Measurements from ENCODE around the gene IFITM5. TPM values are rescaled to one million over a fixed set of nuclear protein-coding genes. Genes with fewer than 3 reads are reported as not detected.

Gene IFITM5
- total and polyA plus RNA-seq, 9 of the 15 experiments (the other 6 are each of a cell fraction or from before 2014, with no cell fraction given): 0.19 TPM; not detected in 8

- TF ChIP-seq CC2D1A (IDR thresholded peaks at IDR 0.05) (0 out of 2 replicates have a peak, but pooled peaks have one; percentile 24), ZMIZ1 (IDR thresholded peaks at IDR 0.05; ENCODE audit: low read depth in 2 of 2, low read length in 2 of 2) (no peak), ATF3 (IDR thresholded peaks at IDR 0.05) (peak; percentile 97), ATF3 (CRISPR knock-in tag; conservative IDR thresholded peaks at IDR 0.05) (no peak), ZNF583 (CRISPR knock-in tag; IDR thresholded peaks at IDR 0.05) (peak; percentile 80), BHLHE40 (IDR thresholded peaks at IDR 0.05; ENCODE audit: low read length) (peak; percentile 94), MAFF (IDR thresholded peaks at IDR 0.05; ENCODE audit: low read length) (no peak), RBM25 (IDR thresholded peaks at IDR 0.05; ENCODE audit: low read depth, low read length, severe bottlenecking) (no peak), ATF1 (CRISPR knock-in tag; IDR thresholded peaks at IDR 0.05) (no peak), ATF1 (tag; IDR thresholded peaks at IDR 0.05) (peak; percentile 86), POLR2A (conservative IDR thresholded peaks at IDR 0.05) (peak; percentile 53), CBFA2T2 (conservative IDR thresholded peaks at IDR 0.05) (peak; percentile 46; the same call in 1 of the 2 replicates), REST (IDR thresholded peaks at IDR 0.05; ENCODE audit: borderline replicate concordance) (peak; percentile 61; the same call in 1 of the 2 replicates), REST (CRISPR knock-in tag; IDR thresholded peaks at IDR 0.05; ENCODE audit: low read depth) (0 out of 2 replicates have a peak, but pooled peaks have one; percentile 24), EP400 (IDR thresholded peaks at IDR 0.05) (peak; percentile 51; the same call in 1 of the 2 replicates), NFRKB (IDR thresholded peaks at IDR 0.05; ENCODE audit: low read depth) (0 out of 2 replicates have a peak, but pooled peaks have one; percentile 17)
Observed at GRCh38 chr11:326842-327580, 27.7 kb upstream of the IFITM5 start (continued).

All from K562 (cell line).